Left renal cortex interstitium (tissue), 4 donors: ENCODE results near the gene KCNMB2. TPM values are rescaled to one million over a fixed set of nuclear protein-coding genes. Genes with fewer than 3 reads are reported as not detected.
"Not testable (repeated sequence)": the region's sequence is repeated elsewhere in the genome, so short reads cannot be mapped to it uniquely, and the experiment has no call there.

Experiments used
- DNase-seq, 4 donors: peaks; one replicate each; pipeline ENCODE4 v3.0.0-alpha.2; 2013; ENCODE audit warnings: low read depth in 4 of 4, low spot score in 2 of 4, missing footprints in 1 of 4
- polyA plus RNA-seq, 4 donors: library from polyadenylated mRNA; unstranded; fragments of 120-200 nt; gene quantifications; one replicate each; pipeline ENCODE4 v1.2.1, GENCODE V29; 2013; ENCODE audit not compliant: insufficient read length in 4 of 4

Gene KCNMB2
- polyA plus RNA-seq, result 10 to 100 TPM; 22.5 to 32.0 (median 29.9) TPM

DNA sequence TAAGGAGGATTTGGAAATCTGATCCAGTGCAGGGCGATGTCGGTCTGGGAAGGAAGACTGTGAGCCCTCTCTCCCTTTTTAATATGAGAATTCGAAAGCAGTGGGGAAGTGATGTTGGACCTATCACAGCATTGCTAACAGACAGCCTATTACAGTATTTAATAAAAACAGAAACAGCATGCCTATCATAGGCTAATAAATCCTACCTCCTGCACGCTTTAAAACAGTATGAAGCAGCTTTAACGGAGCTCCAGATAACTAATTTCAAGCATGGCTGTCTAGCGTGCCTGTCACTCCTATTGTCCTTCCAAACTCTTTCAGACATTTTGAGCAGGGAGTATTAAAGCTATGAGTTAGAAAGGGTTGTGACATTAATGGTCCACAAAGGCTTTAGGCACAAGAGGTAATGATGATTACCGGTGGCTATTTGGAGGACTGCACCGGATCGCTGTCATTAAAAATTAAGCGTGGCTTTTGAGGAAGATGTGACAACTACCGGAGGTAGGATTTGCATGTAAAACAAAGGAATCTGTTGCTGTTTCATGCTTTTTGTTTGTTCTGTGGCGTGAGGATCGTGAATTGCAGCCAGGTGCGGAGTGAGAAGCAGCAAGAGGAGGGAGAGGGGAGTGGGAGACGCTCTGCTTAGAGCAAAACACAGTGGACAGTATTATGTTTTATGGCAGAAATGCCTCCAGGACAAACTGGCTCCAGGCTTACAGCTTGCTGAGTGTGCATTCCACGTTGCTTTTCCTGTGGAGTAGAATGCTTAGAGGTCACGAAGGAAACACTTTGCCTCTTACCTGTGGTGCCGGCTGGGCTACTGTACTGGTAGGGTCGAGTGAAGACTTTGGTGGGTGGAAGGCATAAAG, at the start of gene KCNMB2:
Gene KCNMB2 (plus strand): TSS at position 226 of the 869 bp plus-strand sequence.
- peak in 1 of 4 donors; percentile 38 for DNase-seq

DNA sequence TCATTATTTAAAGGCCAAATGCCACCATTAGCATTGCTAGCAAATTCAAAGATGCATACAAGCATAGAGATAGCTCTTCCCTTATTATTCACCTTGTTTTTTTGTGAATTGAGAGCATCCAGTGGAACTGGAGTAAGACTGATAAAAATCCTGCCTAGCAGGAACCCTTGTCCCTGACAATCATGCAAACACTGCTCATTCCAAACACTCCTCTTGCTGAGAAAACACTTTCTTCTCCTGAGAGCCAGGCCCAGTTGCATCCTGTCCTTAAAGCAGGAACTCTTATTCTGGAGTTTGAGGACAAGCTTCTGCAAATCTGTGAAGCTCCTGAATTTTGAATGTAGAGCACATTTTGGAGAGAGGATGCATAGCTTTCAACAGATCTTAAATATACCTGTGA, 49.3 kb upstream of the KCNMB2 start:
- no peak for DNase-seq

DNA sequence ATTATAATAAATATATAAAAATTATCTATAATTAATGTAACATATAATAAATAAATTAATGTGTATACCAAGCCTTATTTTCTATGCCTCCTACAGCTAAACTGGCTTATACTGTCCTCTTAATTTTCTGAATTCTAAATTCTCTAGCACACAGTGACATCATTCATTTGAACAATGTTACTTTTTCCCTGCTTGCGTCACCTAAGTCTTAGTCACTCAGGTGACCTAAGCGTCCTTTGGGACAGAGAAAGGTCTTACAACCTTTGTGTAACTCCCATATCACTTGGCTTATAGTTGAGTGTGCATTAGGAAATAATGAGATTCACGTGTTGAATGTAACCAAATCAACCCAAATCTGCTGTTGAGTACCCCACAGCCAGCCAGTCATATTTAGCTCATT, 48.5 kb upstream of the KCNMB2 start:
- DNase-seq, result no peak

DNA sequence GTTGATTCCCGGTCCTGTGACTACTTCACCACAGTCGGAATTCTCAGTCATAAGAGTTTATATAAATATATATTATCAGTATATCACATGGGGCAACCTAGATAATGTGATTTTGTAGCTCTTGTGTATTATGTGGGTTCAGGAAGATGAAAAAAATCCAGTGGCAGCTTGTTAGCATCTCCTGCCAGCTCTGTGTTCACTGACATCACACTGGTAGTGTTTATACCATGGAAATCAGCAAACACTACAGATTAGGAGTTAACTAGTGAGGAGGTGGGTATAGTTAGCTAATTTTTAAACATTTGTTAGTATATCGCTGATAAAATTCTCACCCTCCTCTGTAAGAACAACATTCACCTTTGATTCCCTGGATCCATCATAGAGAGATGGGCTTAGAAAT, 44.5 kb upstream of the KCNMB2 start:
- DNase-seq, result no peak

DNA sequence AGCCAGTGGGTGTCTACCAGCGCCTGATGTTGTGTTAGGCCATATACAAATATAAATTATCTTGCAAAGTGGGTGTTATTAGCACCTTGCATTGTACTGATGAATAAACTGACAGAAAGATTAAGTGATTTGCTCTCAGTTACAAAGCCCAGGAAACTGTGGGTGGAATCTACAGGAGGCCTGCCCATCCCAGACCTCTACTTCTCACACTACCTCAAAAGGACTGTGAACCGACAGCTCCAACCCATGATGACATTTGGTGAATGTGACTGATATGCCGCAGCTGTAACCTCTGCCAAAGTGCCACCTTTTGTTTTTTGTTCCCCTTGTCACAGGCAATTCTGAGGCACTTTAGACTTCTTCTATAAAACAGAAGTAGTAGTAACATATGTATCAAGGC, 43.7 kb upstream of the KCNMB2 start:
- no peak for DNase-seq

DNA sequence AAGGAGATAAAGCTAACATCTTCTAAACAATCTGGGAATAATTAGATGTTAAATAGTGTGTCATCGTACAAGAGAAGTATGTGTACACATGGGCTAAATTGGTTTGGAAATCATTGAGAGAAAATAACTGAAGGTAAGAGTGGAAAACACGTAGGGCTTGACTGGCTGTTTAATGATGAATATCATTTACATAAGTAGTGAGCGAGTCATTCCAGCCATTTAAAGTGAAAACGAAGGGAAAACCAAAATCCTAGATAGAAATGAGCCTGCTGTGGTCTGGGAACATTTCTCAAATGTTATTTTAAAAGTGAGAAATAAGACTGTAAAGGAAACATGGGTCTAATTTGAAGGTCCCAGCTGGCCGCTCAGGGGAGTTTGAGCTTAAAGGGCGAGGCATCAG, 41.9 kb upstream of the KCNMB2 start:
- DNase-seq, result no peak

DNA sequence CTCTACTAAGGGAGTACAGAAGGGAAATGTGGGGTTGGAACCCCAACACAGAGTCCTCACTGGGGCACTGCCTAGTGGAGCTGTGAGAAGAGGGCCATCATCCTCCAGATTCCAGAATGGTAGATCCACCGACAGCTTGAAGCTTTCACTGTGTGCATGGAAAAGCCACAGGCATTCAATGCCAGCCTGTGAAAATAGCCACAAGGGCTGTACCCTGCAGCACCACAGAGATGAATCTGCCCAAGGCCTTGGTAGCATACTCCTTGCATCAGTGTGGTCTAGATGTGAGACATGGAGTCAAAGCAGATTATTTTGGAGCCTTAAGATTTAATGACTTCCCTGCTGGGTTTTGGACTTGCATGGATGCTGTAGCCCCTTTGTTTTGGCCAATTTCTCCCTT, 39.3 kb upstream of the KCNMB2 start:
- DNase-seq, result no peak

DNA sequence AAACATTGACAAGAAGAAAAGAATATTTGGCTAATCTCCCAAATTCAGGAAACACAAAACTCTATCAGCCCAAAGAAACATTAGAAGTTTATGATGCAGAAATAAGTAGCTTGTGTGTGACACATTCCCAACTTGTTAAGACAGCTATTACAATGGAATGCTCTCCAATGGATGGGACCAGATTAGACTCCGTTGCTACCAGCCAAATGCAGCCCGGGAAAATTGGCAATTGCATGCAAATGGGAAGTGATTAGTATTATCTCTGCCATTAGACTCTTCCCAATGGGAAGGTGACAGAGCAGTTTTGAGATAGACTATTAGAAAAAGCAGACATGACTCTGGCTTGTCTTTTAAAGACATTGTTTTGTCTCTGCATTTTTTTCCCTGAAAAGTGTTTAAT, 37.4 kb upstream of the KCNMB2 start:
- no peak for DNase-seq

DNA sequence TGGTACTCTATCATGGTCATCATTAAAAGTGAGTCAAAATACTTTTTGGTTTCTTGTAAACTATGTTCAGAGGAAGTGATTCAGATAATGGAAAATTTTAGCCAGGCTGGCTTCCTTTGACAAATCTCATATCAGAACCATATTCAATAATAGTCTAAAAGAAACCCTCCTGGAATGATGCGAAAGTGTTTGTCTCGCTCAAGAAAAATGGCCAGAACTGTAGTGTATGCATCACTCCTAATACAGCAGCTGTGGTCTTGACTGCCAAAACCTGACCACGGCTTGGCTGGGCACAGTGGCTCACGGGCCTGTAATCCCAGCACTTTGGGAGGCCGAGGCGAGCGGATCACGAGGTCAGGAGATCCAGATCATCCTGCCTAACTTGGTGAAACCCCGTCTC, 35.6 kb upstream of the KCNMB2 start:
- DNase-seq, result no peak

DNA sequence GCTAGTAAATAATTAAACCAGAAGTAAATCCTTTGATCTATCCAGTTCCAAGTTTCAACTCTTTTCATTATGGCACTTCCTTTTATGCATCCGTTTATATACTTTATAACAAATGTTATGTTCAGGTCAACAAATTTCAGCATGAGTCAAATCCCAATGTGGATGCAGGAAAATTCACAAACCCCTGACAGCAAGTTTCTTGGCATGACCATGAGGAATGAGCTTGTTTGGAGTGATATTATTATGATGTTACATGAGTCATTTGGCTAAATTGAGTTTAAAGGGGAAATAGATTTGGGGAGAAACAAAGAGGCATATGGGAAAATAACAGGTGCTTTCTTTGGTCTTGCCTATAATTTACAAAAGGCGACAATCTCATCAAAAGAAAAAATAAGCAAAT, 32.1 kb upstream of the KCNMB2 start:
- no peak for DNase-seq

DNA sequence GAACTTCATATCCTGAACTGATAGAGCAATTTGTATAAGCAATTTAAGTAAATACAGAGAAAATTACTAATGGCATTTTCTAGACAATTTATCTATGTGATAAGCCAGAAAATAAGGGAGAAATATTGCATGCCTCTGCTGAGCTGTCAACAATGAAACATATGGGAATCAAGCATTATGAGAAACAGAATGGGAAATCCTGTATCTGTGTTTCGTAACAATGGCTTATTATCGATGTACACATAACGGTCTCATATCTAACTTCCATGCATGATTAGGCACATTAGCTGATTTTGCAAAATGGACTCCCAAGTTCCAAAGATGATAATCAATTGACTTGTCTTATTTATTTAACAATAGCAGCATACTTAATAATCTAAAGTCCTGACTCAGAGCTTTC, 30.4 kb upstream of the KCNMB2 start:
- no peak for DNase-seq

DNA sequence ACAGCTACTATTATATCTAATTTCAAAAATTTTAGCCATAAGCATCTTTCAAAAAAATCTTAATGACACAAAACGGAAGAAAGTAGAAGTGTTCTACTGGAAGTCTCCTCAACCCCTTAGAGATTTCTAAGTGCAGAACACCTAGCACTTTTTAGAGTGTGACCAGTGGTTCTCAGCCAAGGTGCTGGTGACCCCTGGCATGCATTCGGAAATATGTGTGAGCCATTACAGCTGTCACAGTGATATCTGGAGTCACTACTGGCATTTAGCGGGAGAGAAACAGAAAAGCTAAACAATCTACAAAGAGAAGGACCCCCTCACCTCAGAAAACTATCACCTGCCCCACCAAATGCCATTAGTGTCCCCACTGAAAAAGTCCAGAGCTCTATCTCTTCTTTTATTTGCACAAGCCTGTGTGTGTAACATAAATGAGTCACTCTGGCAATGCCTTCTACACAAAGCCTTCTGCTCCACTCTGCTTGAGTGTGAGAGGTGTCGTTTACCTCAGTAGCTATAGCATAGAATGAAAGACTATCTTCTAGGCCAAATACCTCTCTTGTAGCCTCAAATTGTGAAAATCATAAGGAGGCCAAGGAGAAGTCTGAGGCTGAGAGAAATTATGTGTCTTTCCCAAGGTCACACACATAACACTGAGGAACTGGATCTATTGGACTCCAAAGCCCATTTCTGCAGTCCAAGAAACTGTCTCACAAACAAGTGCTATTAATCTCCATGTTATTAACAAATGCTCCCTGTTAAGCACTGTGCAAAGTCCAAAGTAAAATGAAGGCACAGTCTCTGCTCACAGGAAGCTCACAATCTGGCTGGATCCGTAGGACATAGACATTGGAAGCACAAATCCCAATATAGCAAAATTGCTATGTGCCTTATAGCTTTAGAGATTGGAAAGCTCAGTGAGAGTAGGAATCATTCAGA, 28.5 kb upstream of the KCNMB2 start:
- no peak for DNase-seq

DNA sequence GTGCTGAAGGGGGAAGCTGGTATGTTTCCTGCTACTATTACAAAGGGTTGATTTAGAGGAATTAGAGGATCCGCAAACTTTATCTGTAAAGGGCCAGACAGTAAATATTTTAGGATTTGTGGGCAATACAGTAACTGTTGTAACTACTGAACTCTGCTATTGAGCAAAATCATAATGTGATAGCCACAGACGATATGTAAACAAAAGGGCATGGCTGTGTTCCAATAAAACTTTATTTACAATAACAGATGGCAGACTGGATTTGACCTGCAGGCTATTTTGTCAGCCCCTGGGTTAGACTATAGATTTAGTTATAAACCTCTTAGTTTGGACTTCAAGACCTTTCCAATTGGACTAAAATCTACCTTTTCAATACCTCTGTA, 27.8 kb upstream of the KCNMB2 start:
- no peak for DNase-seq

DNA sequence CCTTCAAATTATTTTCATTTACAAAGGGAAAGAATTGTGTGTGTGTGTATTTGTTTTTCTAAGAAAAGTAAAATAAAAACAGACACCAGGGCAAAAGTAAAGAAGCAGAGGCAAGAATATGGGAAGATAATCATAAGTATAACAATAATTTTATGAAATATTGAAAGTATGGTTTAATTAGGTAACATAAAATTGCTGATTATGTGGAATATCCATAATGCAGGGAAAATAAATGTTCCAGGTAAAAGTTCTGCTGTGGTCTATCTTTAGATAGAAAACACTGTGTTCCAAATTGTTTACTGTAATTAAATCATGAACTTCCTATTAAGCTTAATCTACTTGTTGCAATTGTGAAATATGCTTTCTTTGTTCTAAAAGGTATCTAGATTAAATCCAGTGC, 25.7 kb upstream of the KCNMB2 start:
- DNase-seq, result no peak

DNA sequence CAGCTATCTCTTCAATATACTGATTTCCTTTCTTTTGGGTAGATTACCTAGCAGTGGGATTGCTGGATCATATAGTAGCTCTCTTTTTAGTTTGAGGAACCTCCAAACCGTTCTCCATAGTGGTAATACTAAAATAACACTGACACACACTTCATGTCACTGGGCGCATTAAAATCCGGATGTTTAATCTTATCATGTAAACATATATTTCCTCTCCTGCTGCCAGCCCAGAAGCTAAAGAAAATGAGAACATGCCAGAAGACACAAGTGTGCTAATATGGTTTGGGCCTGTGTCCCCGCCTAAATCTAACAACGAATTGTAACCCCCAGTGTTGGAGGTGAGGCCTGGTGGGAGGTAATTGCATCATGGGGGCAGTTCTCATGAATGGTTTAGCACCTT, 23.6 kb upstream of the KCNMB2 start:
- DNase-seq, result no peak

DNA sequence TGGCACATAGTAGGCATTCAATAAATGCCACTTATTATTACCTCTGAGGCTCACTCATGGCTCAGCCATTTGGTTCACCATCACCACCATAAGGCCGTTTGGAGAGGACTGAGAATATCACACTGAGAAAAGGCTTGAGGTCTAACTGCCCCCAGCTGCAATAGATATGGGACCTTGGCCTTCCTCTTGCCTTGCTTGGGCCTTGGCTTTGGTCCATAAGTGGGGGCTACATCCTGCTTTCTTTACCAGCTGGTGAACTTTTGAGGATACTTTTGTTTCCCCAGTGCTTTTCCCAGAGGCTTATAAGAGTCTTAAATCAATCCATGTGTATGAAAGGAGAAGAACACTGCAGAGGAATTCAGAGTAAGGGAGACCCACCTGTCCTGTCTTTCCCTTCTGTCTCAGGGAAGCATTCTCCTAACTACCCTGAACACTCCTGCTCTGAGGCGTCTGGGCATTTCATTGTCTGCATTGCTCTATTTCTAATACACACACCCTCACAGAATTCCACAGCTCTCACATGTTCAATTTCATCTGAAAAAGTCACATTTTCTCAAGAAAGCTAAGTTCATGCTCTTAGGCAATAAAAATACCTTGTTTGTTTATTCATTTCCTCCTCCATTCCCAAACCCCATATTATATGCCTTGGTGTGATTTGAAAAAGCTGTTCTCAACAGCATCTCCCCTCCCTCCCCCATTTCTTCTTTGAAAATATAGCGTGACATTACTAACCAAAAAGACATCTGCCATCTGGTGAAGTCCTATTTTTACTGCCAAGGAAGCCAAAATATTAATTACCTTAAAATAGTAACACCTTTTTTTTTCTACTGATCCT, 22.5 kb upstream of the KCNMB2 start:
- peak in 3 of 4 donors; percentile 49 to 60 (median 49) for DNase-seq

DNA sequence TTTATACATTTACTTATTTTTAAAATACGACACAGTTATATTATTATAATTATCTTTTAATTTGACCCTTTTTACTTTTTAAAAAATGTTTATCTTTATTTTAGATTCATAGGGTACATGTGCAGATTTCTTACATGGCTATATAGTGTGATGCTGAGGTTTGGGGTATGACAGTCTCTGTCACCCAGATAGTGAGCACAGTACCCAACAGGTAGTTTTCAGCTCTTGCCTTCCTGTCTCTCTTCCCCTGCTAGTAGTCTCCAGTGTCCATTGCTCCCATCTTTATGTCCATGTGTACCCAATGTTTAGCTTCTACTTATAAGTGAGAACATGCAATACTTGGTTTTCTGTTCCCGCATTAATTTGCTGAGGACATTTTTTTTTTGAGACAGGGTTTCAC, 21.8 kb upstream of the KCNMB2 start:
- no peak for DNase-seq

DNA sequence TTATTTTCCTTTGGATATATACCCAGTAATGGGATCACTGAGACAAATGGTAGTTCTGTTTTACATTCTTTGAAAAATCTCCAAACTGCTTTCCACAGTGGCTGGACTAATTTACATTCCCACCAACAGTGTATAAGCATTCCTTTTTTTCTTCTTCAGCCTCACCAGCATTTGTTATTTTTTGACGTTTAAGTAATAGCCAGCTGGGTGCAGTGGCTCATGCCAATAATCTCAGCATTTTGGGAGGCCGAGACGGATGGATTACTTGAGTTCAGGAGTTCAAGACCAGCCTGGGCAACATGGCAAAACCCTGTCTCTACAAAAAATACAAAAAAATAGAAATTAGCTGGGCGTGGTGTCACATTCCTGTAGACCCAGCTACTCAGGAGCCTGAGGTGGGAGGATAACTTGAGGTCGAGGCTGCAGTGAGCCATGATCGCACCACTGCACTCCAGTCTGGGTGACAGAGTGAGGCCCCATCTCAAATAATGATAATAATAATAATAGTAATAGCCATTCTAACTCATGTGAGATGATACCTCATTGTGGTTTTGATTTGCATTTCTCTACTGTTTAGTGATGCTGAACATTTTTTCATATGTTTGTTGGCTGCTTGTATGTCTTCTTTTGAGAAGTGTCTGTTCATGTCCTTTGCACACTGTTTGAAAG, 21.0 kb upstream of the KCNMB2 start:
- DNase-seq, result not testable (repeated sequence)

DNA sequence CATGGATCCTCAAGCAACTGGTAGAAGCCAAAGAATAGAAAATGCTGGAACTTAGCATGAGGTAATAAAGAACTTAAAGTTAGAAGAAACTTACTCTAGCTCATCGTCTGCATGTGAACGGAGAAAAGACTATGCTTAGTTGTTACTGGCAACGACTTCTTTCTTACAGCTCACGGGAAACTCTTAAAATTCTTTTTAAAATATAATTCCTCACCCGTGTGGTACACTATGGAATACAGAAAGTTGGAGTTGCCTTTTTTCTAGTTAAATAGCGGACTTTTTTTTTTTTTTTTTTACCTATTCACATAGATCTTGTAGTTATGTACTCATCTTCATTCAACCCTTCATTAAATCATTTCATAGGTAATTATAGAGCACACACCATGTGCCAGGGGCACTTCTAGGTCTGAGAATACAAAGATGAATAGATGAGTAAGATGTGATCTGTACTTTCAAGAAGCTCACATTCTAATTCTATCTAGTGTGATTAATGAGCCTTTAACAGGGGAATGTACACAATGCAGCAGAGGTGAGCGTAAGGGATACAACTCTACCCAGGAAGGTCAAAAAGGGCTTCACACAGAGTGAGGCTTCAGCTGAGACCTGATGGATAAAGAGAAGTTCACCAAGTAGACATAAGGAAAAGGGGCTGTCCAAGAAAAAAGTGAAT, 18.4 kb upstream of the KCNMB2 start:
- DNase-seq, result no peak
